ENCODE data around the gene MADD. TPM values are rescaled to one million over a fixed set of nuclear protein-coding genes. Genes with fewer than 3 reads are reported as not detected.

MADD gene
- total RNA-seq, 1 donor from 2014 or later, result 25.3 TPM

GRCh38 chr11:47251751-47252150, 18.2 kb upstream of the MADD start:
- DNase-seq (ENCODE audit: low spot score), result no peak

GRCh38 chr11:47253660-47254059, 16.3 kb upstream of the MADD start:
- no peak for DNase-seq (ENCODE audit: low spot score)

- peak; percentile 38 for DNase-seq (ENCODE audit: low spot score)
Measured at GRCh38 chr11:47254386-47254785, 15.5 kb upstream of the MADD start.

GRCh38 chr11:47256374-47256773, 13.6 kb upstream of the MADD start:
- DNase-seq (ENCODE audit: low spot score), result no peak

- DNase-seq (ENCODE audit: low spot score), result no peak
Measured at GRCh38 chr11:47257177-47257516, 12.8 kb upstream of the MADD start.

- peak; percentile 69 for DNase-seq (ENCODE audit: low spot score)
Measured at GRCh38 chr11:47257517-47258316, 12.2 kb upstream of the MADD start, which contains the start of gene NR1H3. Gene NR1H3, plus strand, starts transcription at chr11:47257996. Its CDS starts 1,221 bp downstream, at chr11:47259217.

- DNase-seq (ENCODE audit: low spot score), result no peak
Measured at GRCh38 chr11:47258317-47258902, 11.5 kb upstream of the MADD start.

GRCh38 chr11:47259232-47259977, 10.5 kb upstream of the MADD start:
- DNase-seq (ENCODE audit: low spot score), result peak; percentile 32

GRCh38 chr11:47260366-47260765, 9.6 kb upstream of the MADD start:
- no peak for DNase-seq (ENCODE audit: low spot score)

GRCh38 chr11:47261291-47261800, 8.6 kb upstream of the MADD start:
- DNase-seq (ENCODE audit: low spot score), result no peak

- no peak for DNase-seq (ENCODE audit: low spot score)
Measured at GRCh38 chr11:47264119-47264518, 5.8 kb upstream of the MADD start.

GRCh38 chr11:47264521-47264920, 5.4 kb upstream of the MADD start:
- DNase-seq (ENCODE audit: low spot score), result no peak

GRCh38 chr11:47267876-47268275, 2.1 kb upstream of the MADD start:
- no peak for DNase-seq (ENCODE audit: low spot score)

GRCh38 chr11:47268448-47269001, 1.4 kb upstream of the MADD start:
- no peak for DNase-seq (ENCODE audit: low spot score)

GRCh38 chr11:47269002-47269828, 718 bp upstream of the MADD start:
- peak; percentile 92 for DNase-seq (ENCODE audit: low spot score)

- DNase-seq (ENCODE audit: low spot score), result peak; percentile 49
Measured at GRCh38 chr11:47270331-47271271, 668 bp downstream of the MADD start.

GRCh38 chr11:47271328-47271727, 1.4 kb downstream of the MADD start:
- DNase-seq (ENCODE audit: low spot score), result no peak

- DNase-seq (ENCODE audit: low spot score), result no peak
Measured at GRCh38 chr11:47271961-47272661, 2.2 kb downstream of the MADD start.

- DNase-seq (ENCODE audit: low spot score), result no peak
Measured at GRCh38 chr11:47272706-47273105, 2.8 kb downstream of the MADD start.

Data from umbilical cord (tissue), 2 donors.